K562 (cell line): ENCODE results near the gene USP14. TPM values are rescaled to one million over a fixed set of nuclear protein-coding genes. Genes with fewer than 3 reads are reported as not detected.

Experiments used
- ATAC-seq: fragments of 200-7000 bp; cut with Tn5 transposase; 3 replicates; pipeline ENCODE4 v1.9.1; 2020; ENCODE audit warnings: moderate library complexity
- BruUV-seq: library from RNA; stranded (reverse); fragments of 400-500 nt; replicated peaks from 2 replicates; lab custom pipeline; 2021; lab: Mats Ljungman, UMichigan
- CTCF ChIA-PET: fragments of 300-600 bp; formaldehyde crosslinking; extraction: SDS; loops from one replicate; lab custom pipeline; 2021; ENCODE audit warnings: low intra/inter-chr PET ratio; lab: Yijun Ruan, JAX
- POLR2A ChIA-PET: fragments of 300-600, 350-650 bp; sonication (Branson Sonifier 250); formaldehyde crosslinking; extraction: SDS; loops from one replicate; lab custom pipeline; 2021; ENCODE audit warnings: antibody characterized with exemption, inconsistent platforms; lab: Yijun Ruan, JAX
- DNase-seq, 4 experiments: peaks; one replicate each; pipeline versions ENCODE4 v3.0.0 to v3.0.0-alpha.2; 2011 to 2018; ENCODE audit warnings: low spot score in 3 of 4, mixed read lengths in 3 of 4; ENCODE audit errors: extremely low read depth in 1 of 4
- FAIRE-seq: peaks from 2 replicates; lab custom pipeline; 2011; peaks lifted over from hg19 to GRCh38; lab: Jason Lieb, UNC
- H2AFZ ChIP-seq: 2 replicates; pipeline ENCODE4 v1.6.0; 2011; ENCODE audit warnings: low read depth, low read length, control low read depth, inconsistent platforms
- H3K27ac ChIP-seq: fragments of 200-600 bp; 3 replicates; pipeline ENCODE4 v1.8.0; 2011; ENCODE audit warnings: low read depth, mild to moderate bottlenecking, control low read depth, inconsistent platforms, low read length, moderate library complexity, mixed read lengths; ENCODE audit errors: extremely low read depth
- H3K27me3 ChIP-seq, 2 experiments: fragments of 300-600 bp in 1 of 2; 2 replicates in 1 of 2; 3 replicates in 1 of 2; pipeline versions ENCODE4 v1.6.0 to v1.8.0; 2011; ENCODE audit warnings: inconsistent platforms in 2 of 2, low read length in 2 of 2, mild to moderate bottlenecking in 1 of 2, mixed read lengths in 1 of 2, moderate library complexity in 1 of 2; ENCODE audit not compliant: control insufficient read depth in 2 of 2, insufficient read depth in 2 of 2
- H3K36me3 ChIP-seq: fragments of 300-600 bp; 3 replicates; pipeline ENCODE4 v1.8.0; 2011; ENCODE audit warnings: mild to moderate bottlenecking, low read length, inconsistent platforms; ENCODE audit not compliant: control insufficient read depth, insufficient read depth
- H3K4me1 ChIP-seq, 2 experiments: fragments of 200-600 bp in 1 of 2; replicated peaks in 1 of 2; 2 replicates in 1 of 2; 3 replicates in 1 of 2; pipeline versions ENCODE4 v1.5.1 to v1.8.0; 2011; ENCODE audit warnings: inconsistent platforms in 2 of 2, low read length in 2 of 2, mild to moderate bottlenecking in 1 of 2, mixed read lengths in 1 of 2, moderate library complexity in 1 of 2; ENCODE audit not compliant: control insufficient read depth in 2 of 2, insufficient read depth in 2 of 2
- H3K4me2 ChIP-seq: 2 replicates; pipeline ENCODE4 v1.6.1; 2011; ENCODE audit warnings: low read length, control low read depth, inconsistent platforms, mixed read lengths; ENCODE audit not compliant: insufficient read depth
- H3K4me3 ChIP-seq: fragments of 200-600 bp; sonication (generic), shearing (Covaris generic); 2 replicates; pipeline ENCODE4 v1.5.1; 2016; ENCODE audit warnings: control low read depth, inconsistent platforms
- H3K79me2 ChIP-seq: fragments of 200-600 bp; 3 replicates; pipeline ENCODE4 v1.8.0; 2011; ENCODE audit warnings: low read length, inconsistent platforms; ENCODE audit not compliant: control insufficient read depth, insufficient read depth
- H3K9ac ChIP-seq, 2 experiments: 2 replicates each; pipeline versions ENCODE4 v1.6.0 to v1.6.1; 2011; ENCODE audit warnings: low read depth in 2 of 2, low read length in 2 of 2, control low read depth in 1 of 2, inconsistent platforms in 1 of 2, mild to moderate bottlenecking in 1 of 2, mixed read lengths in 1 of 2; ENCODE audit not compliant: insufficient read depth in 1 of 2
- H3K9me1 ChIP-seq: one replicate; pipeline ENCODE4 v1.6.0; 2011; ENCODE audit warnings: inconsistent platforms, mild to moderate bottlenecking, low read length, moderate library complexity; ENCODE audit not compliant: control insufficient read depth, insufficient read depth
- H3K9me3 ChIP-seq: replicated peaks from 2 replicates; pipeline ENCODE4 v1.5.1; 2011; ENCODE audit warnings: low read depth, low read length, inconsistent platforms; ENCODE audit not compliant: control insufficient read depth, insufficient read depth
- H4K20me1 ChIP-seq: replicated peaks from 2 replicates; pipeline ENCODE4 v1.6.1; 2011; ENCODE audit warnings: low read length, inconsistent platforms, mixed read lengths; ENCODE audit not compliant: control insufficient read depth, insufficient read depth
- ARID2 ChIP-seq: fragments of 450-650 bp; IDR thresholded peaks from 2 replicates; pipeline ENCODE4 v1.6.1; 2017; ENCODE audit warnings: antibody characterized with exemption, mild to moderate bottlenecking
- DMBX1 ChIP-seq: fragments of 250-450 bp; sonication (Bioruptor Pico); IDR thresholded peaks from 2 replicates; pipeline ENCODE4 v1.8.0; 2022; ENCODE audit warnings: inconsistent platforms, mild to moderate bottlenecking, moderate library complexity, borderline replicate concordance
- ESRRB ChIP-seq: fragments of 250-450 bp; sonication (Bioruptor Pico); IDR thresholded peaks from 2 replicates; pipeline ENCODE4 v1.5.0; 2020; ENCODE audit warnings: mild to moderate bottlenecking, moderate library complexity, borderline replicate concordance
- EWSR1 ChIP-seq: fragments of 450-650 bp; IDR thresholded peaks from 2 replicates; pipeline ENCODE4 v1.6.1; 2018; ENCODE audit warnings: borderline replicate concordance, mild to moderate bottlenecking, low read depth, moderate library complexity; ENCODE audit not compliant: partially characterized antibody
- HMGN3 ChIP-seq: IDR thresholded peaks from 2 replicates; pipeline ENCODE4 v1.6.1; 2011; ENCODE audit warnings: borderline replicate concordance, low read depth, mild to moderate bottlenecking, mixed read lengths, low read length; ENCODE audit not compliant: insufficient read length; ENCODE audit errors: extremely low read depth
- MIER1 ChIP-seq: fragments of 450-650 bp; IDR thresholded peaks from 2 replicates; pipeline ENCODE4 v1.6.1; 2016; ENCODE audit warnings: antibody characterized with exemption, mild to moderate bottlenecking, low read depth
- ZNF589 ChIP-seq: fragments of 200-800 bp; sonication (Bioruptor generic); IDR thresholded peaks from 2 replicates; pipeline ENCODE4 v1.6.1; 2016; ENCODE audit warnings: low read depth, missing genetic modification characterization, missing compliant biosample characterization
- ZNF766 ChIP-seq: fragments of 200-800 bp; sonication (Bioruptor generic); conservative IDR thresholded peaks from 2 replicates; pipeline ENCODE4 v1.6.1; 2016; ENCODE audit warnings: missing genetic modification characterization, missing compliant biosample characterization
- WGBS: fragments of 100-300 bp; shearing (Covaris generic); methylation state at CpG from one replicate; pipeline ENCODE4 v1.1.6; 2016; ENCODE audit warnings: low coverage, mixed read lengths; ENCODE audit not compliant: insufficient coverage; ENCODE audit errors: missing lambda C conversion rate; 5-methylcytosine and 5-hydroxymethylcytosine counted together
- in situ Hi-C: fragments of 300-500 bp; cut with MboI; formaldehyde crosslinking; loops from 4 replicates; pipeline ENCODE4 v1.15.0; 2018; ENCODE audit warnings: inconsistent platforms, mixed read lengths
- intact Hi-C: fragments of 100-400 bp; cut with micrococcal nuclease; formaldehyde crosslinking; loops from 2 replicates; pipeline ENCODE4 v1.14.2; 2022
- polyA plus RNA-seq, 8 experiments: library from polyadenylated mRNA; depleted of rRNA in 4 of 8; stranded (reverse) in 5 of 8; unstranded in 3 of 8; fragments of >200 nt; fragmentation: Nextera tagmentation in 2 of 8; fragmentation: Illumina TruSeq in 1 of 8; extraction: Ambion mirVana in 2 of 8; extraction: Trizol in 1 of 8; gene quantifications; 2 replicates each; pipeline versions ENCODE4 v1.2.1 to v1.2.3, GENCODE V29; 2011 to 2014; ENCODE audit warnings: inconsistent platforms in 1 of 8, missing spikeins in 1 of 8
- total RNA-seq, 7 experiments: library from RNA; depleted of rRNA in 6 of 7; stranded (reverse); fragments of >200 nt in 6 of 7; fragmentation: Illumina TruSeq in 2 of 7; extraction: Trizol in 2 of 7; gene quantifications; 2 replicates each; pipeline versions ENCODE4 v1.2.1 to v1.2.3, GENCODE V29; 2011 to 2021; ENCODE audit warnings: low replicate concordance in 1 of 7

The USP14 gene
- total and polyA plus RNA-seq, 9 of the 15 experiments (the other 6 are each of a cell fraction or from before 2014, with no cell fraction given) = 18.7 to 129 (median 40.3) TPM

GRCh38 chr18:199768-200167, 41.4 kb downstream of the USP14 start:
- Histone ChIP-seq H3K4me2 (no peak overlapping the region), H3K4me1 (no peaks in the 10 kb centered on the region), H3K79me2 (peaks cover 8% of the 10 kb centered on the region; the same call in 1 of the 3 replicates), H4K20me1 (no peaks in the 10 kb centered on the region), H3K36me3 (peaks cover 89% of the 10 kb centered on the region), H3K4me3 (no peak overlapping the region), H3K9ac (no peak overlapping the region), H3K27ac (no peak overlapping the region), H2AFZ (no peak overlapping the region), H3K9me1 (no peaks in the 10 kb centered on the region), H3K9me3 (no peaks in the 10 kb centered on the region), H3K27me3 (no peaks in the 10 kb centered on the region)
- no peak for FAIRE-seq
- in situ Hi-C loops (no loop called here), intact Hi-C loops (no loop called here)
- no peak for ATAC-seq
- no peak for DNase-seq
- ChIA-PET CTCF (no interaction called here), POLR2A (interaction anchor here (1.6 kb wide), 1 partner anchor 17 kb away, joined by 3 read pairs; no protein-coding TSS in a partner anchor)
- 91% methylated on average over 2 of the region's 2 CpGs for WGBS
- TF ChIP-seq EWSR1 = no peak
- TF ChIP-seq HMGN3 = no peak
- no peak for TF ChIP-seq DMBX1 (CRISPR knock-in tag)
- no peak for TF ChIP-seq ARID2
- TF ChIP-seq ZNF766 (CRISPR knock-in tag) = no peak
- no peak for TF ChIP-seq ZNF589 (CRISPR knock-in tag)
- no peak for TF ChIP-seq MIER1
- no peak for TF ChIP-seq ESRRB (CRISPR knock-in tag)
- no TSS peak for BruUV-seq
